GM12891 (cell line): ENCODE measurements around the gene TNFRSF12A.

Source experiments
- POLR2A ChIP-seq: IDR thresholded peaks from 2 replicates; pipeline ENCODE4 v1.6.1; 2011; ENCODE audit warnings: low read depth, low read length, control low read depth
- POLR2AphosphoS5 ChIP-seq: IDR thresholded peaks from 2 replicates; pipeline ENCODE4 v1.6.1; 2011; ENCODE audit warnings: low read depth, low read length, control low read depth

GRCh38 chr16:3020604-3021448 is 658 bp downstream of the TNFRSF12A start:
- no peak for TF ChIP-seq POLR2AphosphoS5
- no peak for TF ChIP-seq POLR2A
